Osteocyte (in vitro differentiated cells): ENCODE data around the gene FAM98B. TPM values are rescaled to one million over a fixed set of nuclear protein-coding genes. Genes with fewer than 3 reads are reported as not detected.

Source experiments
- DNase-seq: peaks from one replicate; pipeline ENCODE4 v3.0.0; 2021; ENCODE audit warnings: mixed read lengths; ENCODE audit not compliant: unreplicated experiment; ENCODE audit errors: extremely low spot score
- H3K27ac Mint-ChIP-seq: one replicate; pipeline ENCODE4 v1.8.0; 2021; ENCODE audit warnings: mild to moderate bottlenecking, mixed read lengths; ENCODE audit not compliant: unreplicated experiment
- H3K27me3 Mint-ChIP-seq: one replicate; pipeline ENCODE4 v1.8.0; 2021; ENCODE audit warnings: mixed read lengths; ENCODE audit not compliant: unreplicated experiment
- H3K36me3 Mint-ChIP-seq: one replicate; pipeline ENCODE4 v1.8.0; 2021; ENCODE audit warnings: mixed read lengths; ENCODE audit not compliant: unreplicated experiment
- H3K4me1 Mint-ChIP-seq: one replicate; pipeline ENCODE4 v1.8.0; 2021; ENCODE audit warnings: mixed read lengths; ENCODE audit not compliant: unreplicated experiment
- H3K4me3 Mint-ChIP-seq: one replicate; pipeline ENCODE4 v1.8.0; 2021; ENCODE audit warnings: mild to moderate bottlenecking, moderate library complexity, mixed read lengths; ENCODE audit not compliant: unreplicated experiment
- H3K9me3 Mint-ChIP-seq: one replicate; pipeline ENCODE4 v1.8.0; 2021; ENCODE audit warnings: mixed read lengths; ENCODE audit not compliant: unreplicated experiment
- total RNA-seq: library from RNA; stranded (reverse); gene quantifications from 2 replicates; pipeline ENCODE4 v1.2.1, GENCODE V29; 2021
- TF ChIP-seq, protein P1 (sequence below): fragments of 200-600 bp; sonication (generic); IDR thresholded peaks from 2 replicates; pipeline ENCODE4 v1.5.0; 2021; ENCODE audit warnings: antibody characterized with exemption, mild to moderate bottlenecking, moderate library complexity

FAM98B gene
- total RNA-seq, 1 donor from 2014 or later = 19.3 TPM

DNA sequence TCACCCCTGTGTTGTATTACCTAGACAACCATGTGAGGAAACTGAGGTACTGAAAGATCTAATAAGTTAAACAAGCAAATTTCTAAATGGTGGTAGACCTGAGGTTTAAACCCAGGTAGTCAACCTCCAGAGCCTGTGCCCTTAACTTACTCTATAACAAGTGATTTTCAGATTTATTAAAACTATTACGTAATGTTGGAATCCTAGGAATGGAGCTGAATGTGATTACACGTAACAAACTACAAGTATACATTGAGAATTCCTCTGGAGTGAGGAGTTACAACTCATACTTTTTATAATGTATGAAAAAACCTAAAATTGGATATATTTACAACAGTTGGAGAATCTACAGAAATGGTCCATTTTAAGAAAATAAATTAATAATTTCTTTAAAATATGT, 18.0 kb downstream of the FAM98B start:
- no peaks in the 10 kb centered on the region for H3K4me1 Mint-ChIP-seq
- H3K27ac Mint-ChIP-seq = no peak overlapping the region
- TF ChIP-seq, protein P1, sequence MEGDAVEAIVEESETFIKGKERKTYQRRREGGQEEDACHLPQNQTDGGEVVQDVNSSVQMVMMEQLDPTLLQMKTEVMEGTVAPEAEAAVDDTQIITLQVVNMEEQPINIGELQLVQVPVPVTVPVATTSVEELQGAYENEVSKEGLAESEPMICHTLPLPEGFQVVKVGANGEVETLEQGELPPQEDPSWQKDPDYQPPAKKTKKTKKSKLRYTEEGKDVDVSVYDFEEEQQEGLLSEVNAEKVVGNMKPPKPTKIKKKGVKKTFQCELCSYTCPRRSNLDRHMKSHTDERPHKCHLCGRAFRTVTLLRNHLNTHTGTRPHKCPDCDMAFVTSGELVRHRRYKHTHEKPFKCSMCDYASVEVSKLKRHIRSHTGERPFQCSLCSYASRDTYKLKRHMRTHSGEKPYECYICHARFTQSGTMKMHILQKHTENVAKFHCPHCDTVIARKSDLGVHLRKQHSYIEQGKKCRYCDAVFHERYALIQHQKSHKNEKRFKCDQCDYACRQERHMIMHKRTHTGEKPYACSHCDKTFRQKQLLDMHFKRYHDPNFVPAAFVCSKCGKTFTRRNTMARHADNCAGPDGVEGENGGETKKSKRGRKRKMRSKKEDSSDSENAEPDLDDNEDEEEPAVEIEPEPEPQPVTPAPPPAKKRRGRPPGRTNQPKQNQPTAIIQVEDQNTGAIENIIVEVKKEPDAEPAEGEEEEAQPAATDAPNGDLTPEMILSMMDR = no peak
- no peaks in the 10 kb centered on the region for H3K27me3 Mint-ChIP-seq
- DNase-seq = no peak
- peaks cover 11% of the 10 kb centered on the region for H3K36me3 Mint-ChIP-seq
- H3K4me3 Mint-ChIP-seq = no peak overlapping the region
- H3K9me3 Mint-ChIP-seq = no peaks in the 10 kb centered on the region

DNA sequence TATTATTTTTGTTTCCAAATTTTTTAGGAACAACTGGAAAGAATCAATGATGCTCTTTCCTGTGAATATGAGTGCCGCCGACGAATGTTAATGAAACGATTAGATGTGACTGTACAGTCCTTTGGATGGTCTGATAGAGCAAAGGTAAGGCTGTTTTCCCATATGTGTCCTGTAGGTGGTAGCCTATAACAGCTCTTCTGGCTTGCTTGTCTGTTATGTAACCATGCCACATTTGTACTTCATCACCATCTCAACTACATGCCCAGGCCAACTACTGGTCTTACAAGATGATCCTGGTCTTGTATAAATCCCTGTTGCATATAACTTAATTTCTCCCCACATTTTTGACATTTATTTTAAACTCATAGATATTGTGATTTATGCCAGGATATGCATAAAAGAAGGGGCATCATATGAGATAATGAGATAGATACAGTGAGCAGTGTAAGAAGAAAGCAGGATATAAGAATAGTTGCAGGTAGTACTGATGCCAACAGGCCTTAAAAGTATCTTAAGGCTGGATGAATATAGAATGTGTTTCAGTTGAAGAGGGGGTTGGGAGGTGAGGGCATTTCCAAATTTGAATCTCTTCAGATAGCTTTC, 20.3 kb downstream of the FAM98B start:
- H3K4me1 Mint-ChIP-seq = peaks cover under 1% of the 10 kb centered on the region
- no peak for DNase-seq
- no peak overlapping the region for H3K4me3 Mint-ChIP-seq
- H3K27ac Mint-ChIP-seq = no peak overlapping the region
- TF ChIP-seq, protein P1 = peak; percentile 83
- H3K27me3 Mint-ChIP-seq = no peaks in the 10 kb centered on the region
- H3K9me3 Mint-ChIP-seq = no peaks in the 10 kb centered on the region
- H3K36me3 Mint-ChIP-seq = peaks cover 12% of the 10 kb centered on the region

DNA sequence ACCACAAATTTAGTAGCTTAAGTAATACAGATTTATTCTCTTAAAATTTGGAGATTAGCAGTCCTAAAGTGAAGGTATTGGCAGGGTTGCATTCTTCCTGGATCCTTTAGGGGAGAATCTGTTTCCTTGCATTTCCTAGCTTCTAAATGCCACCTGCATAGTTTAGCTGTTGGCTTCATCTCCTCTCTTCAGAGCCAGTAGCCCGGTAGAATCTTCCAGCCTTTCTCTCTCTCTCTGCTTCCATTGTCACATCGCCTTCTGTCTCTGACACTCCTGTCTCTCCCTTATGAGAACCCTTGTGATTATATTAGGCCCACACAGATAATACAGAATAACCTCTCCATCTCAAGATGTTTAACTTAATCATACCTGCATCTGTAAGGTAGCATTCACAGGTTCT, 21.4 kb downstream of the FAM98B start:
- no peaks in the 10 kb centered on the region for H3K27me3 Mint-ChIP-seq
- no peak overlapping the region for H3K27ac Mint-ChIP-seq
- no peak overlapping the region for H3K4me3 Mint-ChIP-seq
- H3K4me1 Mint-ChIP-seq = peaks cover 10% of the 10 kb centered on the region
- DNase-seq = no peak
- TF ChIP-seq, protein P1 = no peak
- H3K36me3 Mint-ChIP-seq = peaks cover 12% of the 10 kb centered on the region
- H3K9me3 Mint-ChIP-seq = no peaks in the 10 kb centered on the region

DNA sequence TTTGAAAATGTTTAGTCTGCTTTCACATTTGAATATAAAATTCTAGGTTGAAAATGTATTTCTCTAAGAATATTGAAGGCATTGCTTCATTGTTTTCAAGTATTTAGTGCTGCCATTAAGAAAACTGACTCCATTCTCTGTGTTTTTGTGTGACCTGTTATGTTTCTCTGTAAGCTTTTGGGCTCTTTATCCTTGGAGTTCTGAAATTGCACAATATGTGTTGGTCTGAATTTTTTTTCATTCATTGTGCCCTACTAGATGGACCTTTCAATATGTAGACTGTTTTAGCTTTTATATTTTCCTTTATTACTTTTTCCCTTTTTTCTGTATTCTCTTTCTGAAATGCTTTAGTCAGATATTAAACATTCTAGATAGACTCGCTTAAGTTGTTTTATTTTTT, 22.2 kb downstream of the FAM98B start:
- H3K9me3 Mint-ChIP-seq = no peaks in the 10 kb centered on the region
- H3K27ac Mint-ChIP-seq = no peak overlapping the region
- DNase-seq = no peak
- H3K4me1 Mint-ChIP-seq = peaks cover 11% of the 10 kb centered on the region
- no peak overlapping the region for H3K4me3 Mint-ChIP-seq
- TF ChIP-seq, protein P1 = no peak
- H3K27me3 Mint-ChIP-seq = no peaks in the 10 kb centered on the region
- peaks cover 14% of the 10 kb centered on the region for H3K36me3 Mint-ChIP-seq

DNA sequence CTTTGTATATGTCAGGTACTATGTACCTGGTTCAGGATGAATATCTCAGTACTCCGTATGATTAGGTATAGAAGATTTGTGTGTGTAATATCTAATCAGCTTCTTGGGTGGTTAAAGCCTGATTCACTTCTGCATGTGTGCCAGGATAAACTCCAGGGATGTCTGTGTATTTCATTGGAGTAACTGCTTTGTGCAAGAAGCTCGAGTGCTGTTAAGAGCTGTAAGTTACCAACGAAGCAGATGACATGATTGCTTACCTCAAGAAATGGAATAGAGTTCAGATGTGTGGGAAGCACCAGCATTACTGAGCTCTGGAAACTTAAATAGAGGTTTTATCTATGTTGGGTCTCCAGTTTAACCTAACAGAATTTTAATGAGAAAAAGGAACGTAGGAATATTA, 23.7 kb downstream of the FAM98B start:
- peaks cover 28% of the 10 kb centered on the region for H3K36me3 Mint-ChIP-seq
- H3K4me3 Mint-ChIP-seq = no peak overlapping the region
- no peak overlapping the region for H3K27ac Mint-ChIP-seq
- no peaks in the 10 kb centered on the region for H3K27me3 Mint-ChIP-seq
- TF ChIP-seq, protein P1 = no peak
- no peak for DNase-seq
- H3K9me3 Mint-ChIP-seq = no peaks in the 10 kb centered on the region
- H3K4me1 Mint-ChIP-seq = peaks cover 11% of the 10 kb centered on the region
